ENCODE measurements around the gene SYT5. TPM values are rescaled to one million over a fixed set of nuclear protein-coding genes. Genes with fewer than 3 reads are reported as not detected.

The SYT5 gene
- total RNA-seq, 4 donors from 2014 or later = 0.70 to 0.94 TPM; not detected in 2

DNA sequence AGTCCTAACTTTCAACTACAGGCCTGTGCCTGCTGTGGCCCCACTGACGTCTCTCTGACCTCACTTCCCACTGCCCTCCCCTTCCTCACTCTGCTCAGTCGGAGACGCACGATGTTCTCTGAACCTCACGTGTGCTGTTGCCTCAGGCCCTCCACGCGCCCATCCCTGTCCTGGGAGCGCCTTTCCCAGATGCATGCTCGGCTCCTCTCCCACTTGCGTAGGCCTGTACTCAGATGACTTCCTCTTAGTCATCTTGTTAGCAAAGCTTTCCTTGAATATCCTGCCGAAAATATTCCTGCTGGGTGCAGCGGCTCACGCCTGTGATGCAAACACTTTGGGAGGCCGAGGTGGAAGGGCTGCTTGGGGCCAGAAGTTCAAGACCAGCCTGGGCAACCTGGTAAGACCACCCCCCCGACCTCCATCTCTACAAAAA is 9.3 kb upstream of the SYT5 start:
- peaks cover 0 to 67% (median 0%) of the 10 kb centered on the region in 3 donors for H3K36me3 ChIP-seq
- no peak for DNase-seq
- no peak overlapping the region for H3K4me3 ChIP-seq
- TF ChIP-seq, protein P1, sequence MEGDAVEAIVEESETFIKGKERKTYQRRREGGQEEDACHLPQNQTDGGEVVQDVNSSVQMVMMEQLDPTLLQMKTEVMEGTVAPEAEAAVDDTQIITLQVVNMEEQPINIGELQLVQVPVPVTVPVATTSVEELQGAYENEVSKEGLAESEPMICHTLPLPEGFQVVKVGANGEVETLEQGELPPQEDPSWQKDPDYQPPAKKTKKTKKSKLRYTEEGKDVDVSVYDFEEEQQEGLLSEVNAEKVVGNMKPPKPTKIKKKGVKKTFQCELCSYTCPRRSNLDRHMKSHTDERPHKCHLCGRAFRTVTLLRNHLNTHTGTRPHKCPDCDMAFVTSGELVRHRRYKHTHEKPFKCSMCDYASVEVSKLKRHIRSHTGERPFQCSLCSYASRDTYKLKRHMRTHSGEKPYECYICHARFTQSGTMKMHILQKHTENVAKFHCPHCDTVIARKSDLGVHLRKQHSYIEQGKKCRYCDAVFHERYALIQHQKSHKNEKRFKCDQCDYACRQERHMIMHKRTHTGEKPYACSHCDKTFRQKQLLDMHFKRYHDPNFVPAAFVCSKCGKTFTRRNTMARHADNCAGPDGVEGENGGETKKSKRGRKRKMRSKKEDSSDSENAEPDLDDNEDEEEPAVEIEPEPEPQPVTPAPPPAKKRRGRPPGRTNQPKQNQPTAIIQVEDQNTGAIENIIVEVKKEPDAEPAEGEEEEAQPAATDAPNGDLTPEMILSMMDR (IDR thresholded peaks at IDR 0.05) = no peak
- no peak for TF ChIP-seq POLR2A (IDR thresholded peaks at IDR 0.05)
- H3K9me3 ChIP-seq = no peaks in the 10 kb centered on the region
- H3K27ac ChIP-seq = peak overlapping the region in 2 of 4 donors; percentile 29 to 65
- no peaks in the 10 kb centered on the region for H3K4me1 ChIP-seq
- no peaks in the 10 kb centered on the region for H3K27me3 ChIP-seq

GRCh38 chr19:55188625-55189024 is 8.5 kb upstream of the SYT5 start:
- no peaks in the 10 kb centered on the region for H3K9me3 ChIP-seq
- H3K36me3 ChIP-seq = peaks cover 0 to 61% (median 0%) of the 10 kb centered on the region in 3 donors
- DNase-seq = no peak
- TF ChIP-seq, protein P1 (IDR thresholded peaks at IDR 0.05) = no peak
- TF ChIP-seq POLR2A (IDR thresholded peaks at IDR 0.05) = no peak
- no peak overlapping the region for H3K4me3 ChIP-seq
- H3K4me1 ChIP-seq = no peaks in the 10 kb centered on the region
- no peaks in the 10 kb centered on the region for H3K27me3 ChIP-seq
- H3K27ac ChIP-seq = peak overlapping the region in 2 of 4 donors; percentile 29 to 65

GRCh38 chr19:55186080-55186479 is 6.0 kb upstream of the SYT5 start:
- Histone ChIP-seq H3K9me3 (no peaks in the 10 kb centered on the region), H3K36me3 (peaks cover 0 to 47% (median 0%) of the 10 kb centered on the region in 3 donors), H3K4me3 (no peak overlapping the region), H3K27me3 (no peaks in the 10 kb centered on the region), H3K27ac (no peak overlapping the region), H3K4me1 (no peaks in the 10 kb centered on the region)
- no peak for DNase-seq
- no peak for TF ChIP-seq POLR2A (IDR thresholded peaks at IDR 0.05)
- TF ChIP-seq, protein P1 (IDR thresholded peaks at IDR 0.05) = no peak

GRCh38 chr19:55181740-55182139 is 1.7 kb upstream of the SYT5 start:
- peaks cover 0 to 5% of the 10 kb centered on the region in 2 donors for H3K27me3 ChIP-seq
- no peak for TF ChIP-seq POLR2A (IDR thresholded peaks at IDR 0.05)
- TF ChIP-seq, protein P1 (IDR thresholded peaks at IDR 0.05) = no peak
- DNase-seq = no peak
- peaks cover 0 to 28% (median 0%) of the 10 kb centered on the region in 3 donors for H3K36me3 ChIP-seq
- no peak overlapping the region for H3K27ac ChIP-seq
- no peak overlapping the region for H3K4me3 ChIP-seq
- H3K9me3 ChIP-seq = no peaks in the 10 kb centered on the region
- H3K4me1 ChIP-seq = peaks cover 0 to 19% (median 10%) of the 10 kb centered on the region in 4 donors

DNA sequence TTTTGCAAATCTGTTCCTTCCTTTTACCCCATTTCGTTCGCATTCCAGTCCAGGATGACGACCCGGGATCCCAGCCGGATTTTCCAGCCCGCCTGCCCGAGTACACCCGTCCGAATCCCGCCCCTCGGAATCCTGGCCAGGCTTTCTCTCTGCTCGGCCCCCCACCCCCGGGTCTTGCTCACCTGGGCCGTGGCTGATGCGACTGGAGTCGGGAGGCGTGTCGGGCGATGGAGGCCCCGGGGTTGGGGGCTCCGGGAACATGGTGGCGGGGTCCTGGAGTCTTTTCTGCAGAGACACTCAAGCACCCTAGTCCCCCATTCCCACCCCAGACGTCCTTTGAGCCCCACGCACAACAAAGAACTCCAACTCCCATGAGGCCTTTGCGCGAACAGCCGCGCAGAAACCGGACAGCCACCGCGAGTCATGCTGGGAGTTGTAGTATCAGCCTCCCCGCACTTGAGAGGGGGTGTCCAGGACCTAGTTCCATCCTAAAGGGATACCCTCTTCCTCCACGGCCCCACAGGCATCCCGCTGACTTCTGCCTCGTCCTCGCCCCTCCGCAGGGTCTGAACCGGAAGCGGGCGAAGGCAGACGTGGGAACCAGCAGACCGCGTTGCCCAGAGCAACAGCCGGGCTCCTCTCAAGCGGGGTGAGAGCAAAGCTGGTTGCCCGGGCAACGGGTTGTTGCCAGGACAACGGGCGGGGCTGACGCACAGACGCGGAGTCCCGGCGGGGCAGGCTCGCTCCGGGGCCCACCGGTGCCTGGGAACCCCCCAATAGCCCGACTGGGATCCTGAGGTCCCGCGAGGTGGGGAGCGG is 1.1 kb downstream of the SYT5 start:
- Histone ChIP-seq H3K36me3 (peaks cover 0 to 6% (median 0%) of the 10 kb centered on the region in 3 donors), H3K27ac (no peak overlapping the region), H3K27me3 (peaks cover 0 to 20% of the 10 kb centered on the region in 2 donors), H3K4me1 (peaks cover 0 to 19% (median 10%) of the 10 kb centered on the region in 4 donors), H3K4me3 (peak overlapping the region; percentile 1 to 41 (median 24)), H3K9me3 (peaks cover 0 to 4% (median 0%) of the 10 kb centered on the region in 4 donors)
- no peak for TF ChIP-seq POLR2A (IDR thresholded peaks at IDR 0.05)
- TF ChIP-seq, protein P1 (IDR thresholded peaks at IDR 0.05) = no peak
- DNase-seq = peak; percentile 78 to 93 (median 82)
